ENCODE results near the gene CNEP1R1. TPM values are rescaled to one million over a fixed set of nuclear protein-coding genes. Genes with fewer than 3 reads are reported as not detected.

CNEP1R1 gene
- total and polyA plus RNA-seq, 2 experiments from 2014 or later: 13.8 to 30.3 TPM

DNA sequence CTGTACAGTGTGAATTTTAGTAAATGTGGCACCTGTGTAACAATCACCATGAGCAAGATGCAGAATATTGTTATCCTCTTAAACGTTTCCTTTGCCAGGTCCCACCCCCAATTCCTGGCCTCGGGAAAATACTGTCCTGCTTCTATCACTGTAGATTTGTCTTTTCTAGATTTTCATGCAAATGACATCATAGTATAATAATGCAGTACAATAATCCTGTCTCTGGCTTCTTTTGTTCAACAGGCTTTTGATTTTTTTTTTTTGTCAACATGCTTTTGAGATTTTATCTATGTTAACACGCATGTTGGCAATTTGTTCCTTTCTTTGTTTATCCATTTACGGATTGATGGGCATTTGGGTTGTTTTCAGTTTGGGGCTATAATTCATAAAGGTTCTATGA is 20.4 kb downstream of the CNEP1R1 start (continued):
- TF ChIP-seq, protein P1, sequence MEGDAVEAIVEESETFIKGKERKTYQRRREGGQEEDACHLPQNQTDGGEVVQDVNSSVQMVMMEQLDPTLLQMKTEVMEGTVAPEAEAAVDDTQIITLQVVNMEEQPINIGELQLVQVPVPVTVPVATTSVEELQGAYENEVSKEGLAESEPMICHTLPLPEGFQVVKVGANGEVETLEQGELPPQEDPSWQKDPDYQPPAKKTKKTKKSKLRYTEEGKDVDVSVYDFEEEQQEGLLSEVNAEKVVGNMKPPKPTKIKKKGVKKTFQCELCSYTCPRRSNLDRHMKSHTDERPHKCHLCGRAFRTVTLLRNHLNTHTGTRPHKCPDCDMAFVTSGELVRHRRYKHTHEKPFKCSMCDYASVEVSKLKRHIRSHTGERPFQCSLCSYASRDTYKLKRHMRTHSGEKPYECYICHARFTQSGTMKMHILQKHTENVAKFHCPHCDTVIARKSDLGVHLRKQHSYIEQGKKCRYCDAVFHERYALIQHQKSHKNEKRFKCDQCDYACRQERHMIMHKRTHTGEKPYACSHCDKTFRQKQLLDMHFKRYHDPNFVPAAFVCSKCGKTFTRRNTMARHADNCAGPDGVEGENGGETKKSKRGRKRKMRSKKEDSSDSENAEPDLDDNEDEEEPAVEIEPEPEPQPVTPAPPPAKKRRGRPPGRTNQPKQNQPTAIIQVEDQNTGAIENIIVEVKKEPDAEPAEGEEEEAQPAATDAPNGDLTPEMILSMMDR (conservative IDR thresholded peaks at IDR 0.05; ENCODE audit: low read depth in 2 of 2): no peak
- TF ChIP-seq, protein P2, sequence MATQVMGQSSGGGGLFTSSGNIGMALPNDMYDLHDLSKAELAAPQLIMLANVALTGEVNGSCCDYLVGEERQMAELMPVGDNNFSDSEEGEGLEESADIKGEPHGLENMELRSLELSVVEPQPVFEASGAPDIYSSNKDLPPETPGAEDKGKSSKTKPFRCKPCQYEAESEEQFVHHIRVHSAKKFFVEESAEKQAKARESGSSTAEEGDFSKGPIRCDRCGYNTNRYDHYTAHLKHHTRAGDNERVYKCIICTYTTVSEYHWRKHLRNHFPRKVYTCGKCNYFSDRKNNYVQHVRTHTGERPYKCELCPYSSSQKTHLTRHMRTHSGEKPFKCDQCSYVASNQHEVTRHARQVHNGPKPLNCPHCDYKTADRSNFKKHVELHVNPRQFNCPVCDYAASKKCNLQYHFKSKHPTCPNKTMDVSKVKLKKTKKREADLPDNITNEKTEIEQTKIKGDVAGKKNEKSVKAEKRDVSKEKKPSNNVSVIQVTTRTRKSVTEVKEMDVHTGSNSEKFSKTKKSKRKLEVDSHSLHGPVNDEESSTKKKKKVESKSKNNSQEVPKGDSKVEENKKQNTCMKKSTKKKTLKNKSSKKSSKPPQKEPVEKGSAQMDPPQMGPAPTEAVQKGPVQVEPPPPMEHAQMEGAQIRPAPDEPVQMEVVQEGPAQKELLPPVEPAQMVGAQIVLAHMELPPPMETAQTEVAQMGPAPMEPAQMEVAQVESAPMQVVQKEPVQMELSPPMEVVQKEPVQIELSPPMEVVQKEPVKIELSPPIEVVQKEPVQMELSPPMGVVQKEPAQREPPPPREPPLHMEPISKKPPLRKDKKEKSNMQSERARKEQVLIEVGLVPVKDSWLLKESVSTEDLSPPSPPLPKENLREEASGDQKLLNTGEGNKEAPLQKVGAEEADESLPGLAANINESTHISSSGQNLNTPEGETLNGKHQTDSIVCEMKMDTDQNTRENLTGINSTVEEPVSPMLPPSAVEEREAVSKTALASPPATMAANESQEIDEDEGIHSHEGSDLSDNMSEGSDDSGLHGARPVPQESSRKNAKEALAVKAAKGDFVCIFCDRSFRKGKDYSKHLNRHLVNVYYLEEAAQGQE (IDR thresholded peaks at IDR 0.05; ENCODE audit: unreplicated experiment): no peak
- TF ChIP-seq EZH2phosphoT487 (IDR thresholded peaks at IDR 0.05; ENCODE audit: unreplicated experiment) (no peak), ZNF114 (CRISPR knock-in tag; IDR thresholded peaks at IDR 0.05) (no peak), ZNF331 (CRISPR knock-in tag; IDR thresholded peaks at IDR 0.05; ENCODE audit: low read depth) (no peak), JUNB (IDR thresholded peaks at IDR 0.05; ENCODE audit: unreplicated experiment) (no peak)

DNA sequence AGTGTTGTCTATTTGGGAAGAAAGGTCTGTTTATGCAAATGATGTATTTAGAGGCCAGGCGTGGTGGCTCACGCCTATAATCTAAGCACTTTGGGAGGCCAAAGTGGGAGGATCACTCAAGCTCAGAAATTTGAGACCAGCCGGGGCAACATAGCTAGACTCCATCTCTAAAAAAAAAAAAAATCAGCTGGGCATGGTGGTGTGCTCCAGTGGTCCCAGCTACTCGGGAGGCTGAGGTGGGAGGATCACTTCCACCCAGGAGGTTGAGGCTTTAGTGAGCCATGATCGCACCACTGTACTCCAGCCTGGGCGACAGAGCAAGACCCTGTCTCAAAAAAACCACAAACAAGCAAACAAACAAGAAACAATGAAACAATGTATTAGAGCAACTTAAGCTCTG is 21.8 kb downstream of the CNEP1R1 start:
- Histone ChIP-seq H3F3A (replicated peaks; ENCODE audit: low read depth) (no peaks in the 10 kb centered on the region), H3K27me3 (ENCODE audit: insufficient read depth) (no peaks in the 10 kb centered on the region), H3K79me2 (replicated peaks; ENCODE audit: insufficient read depth) (no peaks in the 10 kb centered on the region), H4K20me1 (replicated peaks; ENCODE audit: insufficient read depth) (no peaks in the 10 kb centered on the region), H3K4me2 (no peak overlapping the region), H3K36me3 (ENCODE audit: insufficient read depth) (no peaks in the 10 kb centered on the region; the same call in 1 of the 2 replicates), H3K27ac (ENCODE audit: low read depth) (no peak overlapping the region), H2AFZ (no peak overlapping the region), H3K4me1 (ENCODE audit: insufficient read depth) (no peaks in the 10 kb centered on the region), H3K4me3 (no peak overlapping the region), H3K9me2 (ENCODE audit: insufficient read depth) (no peaks in the 10 kb centered on the region)
- H3K4me1 Mint-ChIP-seq: no peaks in the 10 kb centered on the region
- H3K27me3 Mint-ChIP-seq (ENCODE audit: insufficient read depth, low read depth, poor library complexity): peaks cover 3% of the 10 kb centered on the region
- H3K27ac Mint-ChIP-seq: no peak overlapping the region
- H3K4me3 Mint-ChIP-seq: no peak overlapping the region
- H3K36me3 Mint-ChIP-seq (ENCODE audit: low read depth): no peaks in the 10 kb centered on the region
- ATAC-seq (no peak), DNase-seq (ENCODE audit: low spot score) (no peak)
- no peaks in the 10 kb centered on the region for H3K9me3 Mint-ChIP-seq
- TF ChIP-seq CREB1 (CRISPR knock-in tag; IDR thresholded peaks at IDR 0.05; ENCODE audit: low read depth) (no peak), EZH2 (IDR thresholded peaks at IDR 0.05; ENCODE audit: low read depth, unreplicated experiment) (no peak), ZNF114 (CRISPR knock-in tag; IDR thresholded peaks at IDR 0.05) (no peak), ZNF331 (CRISPR knock-in tag; IDR thresholded peaks at IDR 0.05; ENCODE audit: low read depth) (no peak), NANOG (IDR thresholded peaks at IDR 0.05; ENCODE audit: borderline replicate concordance) (no peak), POLR2AphosphoS5 (IDR thresholded peaks at IDR 0.05; ENCODE audit: low read depth) (no peak), JUNB (IDR thresholded peaks at IDR 0.05; ENCODE audit: unreplicated experiment) (no peak), EZH2phosphoT487 (IDR thresholded peaks at IDR 0.05; ENCODE audit: unreplicated experiment) (no peak)
- TF ChIP-seq, protein P3, sequence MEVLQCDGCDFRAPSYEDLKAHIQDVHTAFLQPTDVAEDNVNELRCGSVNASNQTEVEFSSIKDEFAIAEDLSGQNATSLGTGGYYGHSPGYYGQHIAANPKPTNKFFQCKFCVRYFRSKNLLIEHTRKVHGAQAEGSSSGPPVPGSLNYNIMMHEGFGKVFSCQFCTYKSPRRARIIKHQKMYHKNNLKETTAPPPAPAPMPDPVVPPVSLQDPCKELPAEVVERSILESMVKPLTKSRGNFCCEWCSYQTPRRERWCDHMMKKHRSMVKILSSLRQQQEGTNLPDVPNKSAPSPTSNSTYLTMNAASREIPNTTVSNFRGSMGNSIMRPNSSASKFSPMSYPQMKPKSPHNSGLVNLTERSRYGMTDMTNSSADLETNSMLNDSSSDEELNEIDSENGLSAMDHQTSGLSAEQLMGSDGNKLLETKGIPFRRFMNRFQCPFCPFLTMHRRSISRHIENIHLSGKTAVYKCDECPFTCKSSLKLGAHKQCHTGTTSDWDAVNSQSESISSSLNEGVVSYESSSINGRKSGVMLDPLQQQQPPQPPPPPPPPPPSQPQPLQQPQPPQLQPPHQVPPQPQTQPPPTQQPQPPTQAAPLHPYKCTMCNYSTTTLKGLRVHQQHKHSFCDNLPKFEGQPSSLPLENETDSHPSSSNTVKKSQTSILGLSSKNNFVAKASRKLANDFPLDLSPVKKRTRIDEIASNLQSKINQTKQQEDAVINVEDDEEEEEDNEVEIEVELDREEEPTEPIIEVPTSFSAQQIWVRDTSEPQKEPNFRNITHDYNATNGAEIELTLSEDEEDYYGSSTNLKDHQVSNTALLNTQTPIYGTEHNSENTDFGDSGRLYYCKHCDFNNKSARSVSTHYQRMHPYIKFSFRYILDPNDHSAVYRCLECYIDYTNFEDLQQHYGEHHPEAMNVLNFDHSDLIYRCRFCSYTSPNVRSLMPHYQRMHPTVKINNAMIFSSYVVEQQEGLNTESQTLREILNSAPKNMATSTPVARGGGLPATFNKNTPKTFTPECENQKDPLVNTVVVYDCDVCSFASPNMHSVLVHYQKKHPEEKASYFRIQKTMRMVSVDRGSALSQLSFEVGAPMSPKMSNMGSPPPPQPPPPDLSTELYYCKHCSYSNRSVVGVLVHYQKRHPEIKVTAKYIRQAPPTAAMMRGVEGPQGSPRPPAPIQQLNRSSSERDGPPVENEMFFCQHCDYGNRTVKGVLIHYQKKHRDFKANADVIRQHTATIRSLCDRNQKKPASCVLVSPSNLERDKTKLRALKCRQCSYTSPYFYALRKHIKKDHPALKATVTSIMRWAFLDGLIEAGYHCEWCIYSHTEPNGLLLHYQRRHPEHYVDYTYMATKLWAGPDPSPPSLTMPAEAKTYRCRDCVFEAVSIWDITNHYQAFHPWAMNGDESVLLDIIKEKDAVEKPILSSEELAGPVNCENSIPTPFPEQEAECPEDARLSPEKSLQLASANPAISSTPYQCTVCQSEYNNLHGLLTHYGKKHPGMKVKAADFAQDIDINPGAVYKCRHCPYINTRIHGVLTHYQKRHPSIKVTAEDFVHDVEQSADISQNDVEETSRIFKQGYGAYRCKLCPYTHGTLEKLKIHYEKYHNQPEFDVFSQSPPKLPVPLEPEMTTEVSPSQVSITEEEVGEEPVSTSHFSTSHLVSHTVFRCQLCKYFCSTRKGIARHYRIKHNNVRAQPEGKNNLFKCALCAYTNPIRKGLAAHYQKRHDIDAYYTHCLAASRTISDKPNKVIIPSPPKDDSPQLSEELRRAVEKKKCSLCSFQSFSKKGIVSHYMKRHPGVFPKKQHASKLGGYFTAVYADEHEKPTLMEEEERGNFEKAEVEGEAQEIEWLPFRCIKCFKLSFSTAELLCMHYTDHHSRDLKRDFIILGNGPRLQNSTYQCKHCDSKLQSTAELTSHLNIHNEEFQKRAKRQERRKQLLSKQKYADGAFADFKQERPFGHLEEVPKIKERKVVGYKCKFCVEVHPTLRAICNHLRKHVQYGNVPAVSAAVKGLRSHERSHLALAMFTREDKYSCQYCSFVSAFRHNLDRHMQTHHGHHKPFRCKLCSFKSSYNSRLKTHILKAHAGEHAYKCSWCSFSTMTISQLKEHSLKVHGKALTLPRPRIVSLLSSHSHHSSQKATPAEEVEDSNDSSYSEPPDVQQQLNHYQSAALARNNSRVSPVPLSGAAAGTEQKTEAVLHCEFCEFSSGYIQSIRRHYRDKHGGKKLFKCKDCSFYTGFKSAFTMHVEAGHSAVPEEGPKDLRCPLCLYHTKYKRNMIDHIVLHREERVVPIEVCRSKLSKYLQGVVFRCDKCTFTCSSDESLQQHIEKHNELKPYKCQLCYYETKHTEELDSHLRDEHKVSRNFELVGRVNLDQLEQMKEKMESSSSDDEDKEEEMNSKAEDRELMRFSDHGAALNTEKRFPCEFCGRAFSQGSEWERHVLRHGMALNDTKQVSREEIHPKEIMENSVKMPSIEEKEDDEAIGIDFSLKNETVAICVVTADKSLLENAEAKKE (CRISPR knock-in tag; IDR thresholded peaks at IDR 0.05): no peak
- TF ChIP-seq, protein P4, sequence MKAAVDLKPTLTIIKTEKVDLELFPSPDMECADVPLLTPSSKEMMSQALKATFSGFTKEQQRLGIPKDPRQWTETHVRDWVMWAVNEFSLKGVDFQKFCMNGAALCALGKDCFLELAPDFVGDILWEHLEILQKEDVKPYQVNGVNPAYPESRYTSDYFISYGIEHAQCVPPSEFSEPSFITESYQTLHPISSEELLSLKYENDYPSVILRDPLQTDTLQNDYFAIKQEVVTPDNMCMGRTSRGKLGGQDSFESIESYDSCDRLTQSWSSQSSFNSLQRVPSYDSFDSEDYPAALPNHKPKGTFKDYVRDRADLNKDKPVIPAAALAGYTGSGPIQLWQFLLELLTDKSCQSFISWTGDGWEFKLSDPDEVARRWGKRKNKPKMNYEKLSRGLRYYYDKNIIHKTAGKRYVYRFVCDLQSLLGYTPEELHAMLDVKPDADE (IDR thresholded peaks at IDR 0.05): no peak
